Measurements from ENCODE around the gene HSBP1. TPM values are rescaled to one million over a fixed set of nuclear protein-coding genes. Genes with fewer than 3 reads are reported as not detected.
A peak's percentile ranks its signal among the peaks of the same experiment; 100 is the strongest.

HSBP1 gene
- total and polyA plus RNA-seq, 2 of the 8 experiments (the other 6 are each of a cell fraction or from before 2014, with no cell fraction given) = 78.4 to 219 TPM

DNA sequence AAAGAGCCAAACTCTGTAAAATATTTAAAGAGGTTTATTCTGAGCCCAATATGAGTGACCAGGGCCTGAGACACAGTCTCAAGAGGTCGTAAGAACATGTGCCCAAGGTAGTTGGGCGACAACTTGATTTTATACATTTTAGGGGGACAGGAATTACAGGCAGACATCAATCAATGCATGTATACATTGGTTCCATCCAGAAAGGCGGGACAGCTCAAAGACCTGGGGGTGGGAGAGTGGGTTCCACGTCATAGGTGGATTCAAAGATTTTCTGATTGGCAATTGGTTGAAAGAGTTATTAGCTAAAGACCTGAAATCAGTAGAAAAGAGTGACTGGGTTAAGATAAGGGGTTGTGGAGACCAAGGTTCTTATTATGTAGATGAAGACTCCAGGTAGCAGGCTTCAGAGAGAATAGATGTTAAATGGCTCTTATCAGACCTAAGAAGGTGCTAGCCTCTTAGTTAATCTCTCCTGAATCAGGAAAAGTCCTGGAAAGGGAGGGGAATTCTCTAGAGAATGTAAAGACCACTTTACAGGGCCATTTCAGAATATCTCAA lies 32.4 kb downstream of the HSBP1 start (continued):
- TF ChIP-seq, protein P1, sequence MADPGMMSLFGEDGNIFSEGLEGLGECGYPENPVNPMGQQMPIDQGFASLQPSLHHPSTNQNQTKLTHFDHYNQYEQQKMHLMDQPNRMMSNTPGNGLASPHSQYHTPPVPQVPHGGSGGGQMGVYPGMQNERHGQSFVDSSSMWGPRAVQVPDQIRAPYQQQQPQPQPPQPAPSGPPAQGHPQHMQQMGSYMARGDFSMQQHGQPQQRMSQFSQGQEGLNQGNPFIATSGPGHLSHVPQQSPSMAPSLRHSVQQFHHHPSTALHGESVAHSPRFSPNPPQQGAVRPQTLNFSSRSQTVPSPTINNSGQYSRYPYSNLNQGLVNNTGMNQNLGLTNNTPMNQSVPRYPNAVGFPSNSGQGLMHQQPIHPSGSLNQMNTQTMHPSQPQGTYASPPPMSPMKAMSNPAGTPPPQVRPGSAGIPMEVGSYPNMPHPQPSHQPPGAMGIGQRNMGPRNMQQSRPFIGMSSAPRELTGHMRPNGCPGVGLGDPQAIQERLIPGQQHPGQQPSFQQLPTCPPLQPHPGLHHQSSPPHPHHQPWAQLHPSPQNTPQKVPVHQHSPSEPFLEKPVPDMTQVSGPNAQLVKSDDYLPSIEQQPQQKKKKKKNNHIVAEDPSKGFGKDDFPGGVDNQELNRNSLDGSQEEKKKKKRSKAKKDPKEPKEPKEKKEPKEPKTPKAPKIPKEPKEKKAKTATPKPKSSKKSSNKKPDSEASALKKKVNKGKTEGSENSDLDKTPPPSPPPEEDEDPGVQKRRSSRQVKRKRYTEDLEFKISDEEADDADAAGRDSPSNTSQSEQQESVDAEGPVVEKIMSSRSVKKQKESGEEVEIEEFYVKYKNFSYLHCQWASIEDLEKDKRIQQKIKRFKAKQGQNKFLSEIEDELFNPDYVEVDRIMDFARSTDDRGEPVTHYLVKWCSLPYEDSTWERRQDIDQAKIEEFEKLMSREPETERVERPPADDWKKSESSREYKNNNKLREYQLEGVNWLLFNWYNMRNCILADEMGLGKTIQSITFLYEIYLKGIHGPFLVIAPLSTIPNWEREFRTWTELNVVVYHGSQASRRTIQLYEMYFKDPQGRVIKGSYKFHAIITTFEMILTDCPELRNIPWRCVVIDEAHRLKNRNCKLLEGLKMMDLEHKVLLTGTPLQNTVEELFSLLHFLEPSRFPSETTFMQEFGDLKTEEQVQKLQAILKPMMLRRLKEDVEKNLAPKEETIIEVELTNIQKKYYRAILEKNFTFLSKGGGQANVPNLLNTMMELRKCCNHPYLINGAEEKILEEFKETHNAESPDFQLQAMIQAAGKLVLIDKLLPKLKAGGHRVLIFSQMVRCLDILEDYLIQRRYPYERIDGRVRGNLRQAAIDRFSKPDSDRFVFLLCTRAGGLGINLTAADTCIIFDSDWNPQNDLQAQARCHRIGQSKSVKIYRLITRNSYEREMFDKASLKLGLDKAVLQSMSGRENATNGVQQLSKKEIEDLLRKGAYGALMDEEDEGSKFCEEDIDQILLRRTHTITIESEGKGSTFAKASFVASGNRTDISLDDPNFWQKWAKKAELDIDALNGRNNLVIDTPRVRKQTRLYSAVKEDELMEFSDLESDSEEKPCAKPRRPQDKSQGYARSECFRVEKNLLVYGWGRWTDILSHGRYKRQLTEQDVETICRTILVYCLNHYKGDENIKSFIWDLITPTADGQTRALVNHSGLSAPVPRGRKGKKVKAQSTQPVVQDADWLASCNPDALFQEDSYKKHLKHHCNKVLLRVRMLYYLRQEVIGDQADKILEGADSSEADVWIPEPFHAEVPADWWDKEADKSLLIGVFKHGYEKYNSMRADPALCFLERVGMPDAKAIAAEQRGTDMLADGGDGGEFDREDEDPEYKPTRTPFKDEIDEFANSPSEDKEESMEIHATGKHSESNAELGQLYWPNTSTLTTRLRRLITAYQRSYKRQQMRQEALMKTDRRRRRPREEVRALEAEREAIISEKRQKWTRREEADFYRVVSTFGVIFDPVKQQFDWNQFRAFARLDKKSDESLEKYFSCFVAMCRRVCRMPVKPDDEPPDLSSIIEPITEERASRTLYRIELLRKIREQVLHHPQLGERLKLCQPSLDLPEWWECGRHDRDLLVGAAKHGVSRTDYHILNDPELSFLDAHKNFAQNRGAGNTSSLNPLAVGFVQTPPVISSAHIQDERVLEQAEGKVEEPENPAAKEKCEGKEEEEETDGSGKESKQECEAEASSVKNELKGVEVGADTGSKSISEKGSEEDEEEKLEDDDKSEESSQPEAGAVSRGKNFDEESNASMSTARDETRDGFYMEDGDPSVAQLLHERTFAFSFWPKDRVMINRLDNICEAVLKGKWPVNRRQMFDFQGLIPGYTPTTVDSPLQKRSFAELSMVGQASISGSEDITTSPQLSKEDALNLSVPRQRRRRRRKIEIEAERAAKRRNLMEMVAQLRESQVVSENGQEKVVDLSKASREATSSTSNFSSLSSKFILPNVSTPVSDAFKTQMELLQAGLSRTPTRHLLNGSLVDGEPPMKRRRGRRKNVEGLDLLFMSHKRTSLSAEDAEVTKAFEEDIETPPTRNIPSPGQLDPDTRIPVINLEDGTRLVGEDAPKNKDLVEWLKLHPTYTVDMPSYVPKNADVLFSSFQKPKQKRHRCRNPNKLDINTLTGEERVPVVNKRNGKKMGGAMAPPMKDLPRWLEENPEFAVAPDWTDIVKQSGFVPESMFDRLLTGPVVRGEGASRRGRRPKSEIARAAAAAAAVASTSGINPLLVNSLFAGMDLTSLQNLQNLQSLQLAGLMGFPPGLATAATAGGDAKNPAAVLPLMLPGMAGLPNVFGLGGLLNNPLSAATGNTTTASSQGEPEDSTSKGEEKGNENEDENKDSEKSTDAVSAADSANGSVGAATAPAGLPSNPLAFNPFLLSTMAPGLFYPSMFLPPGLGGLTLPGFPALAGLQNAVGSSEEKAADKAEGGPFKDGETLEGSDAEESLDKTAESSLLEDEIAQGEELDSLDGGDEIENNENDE (IDR thresholded peaks at IDR 0.05; ENCODE audit: insufficient replicate concordance, low read length) = peak; percentile 87

All from H1 (cell line).